Measurements from ENCODE around the gene CTBP2. TPM values are rescaled to one million over a fixed set of nuclear protein-coding genes. Genes with fewer than 3 reads are reported as not detected.
A peak's percentile ranks its signal among the peaks of the same experiment; 100 is the strongest.
"Not testable (repeated sequence)": the region's sequence is repeated elsewhere in the genome, so short reads cannot be mapped to it uniquely, and the experiment has no call there.

CTBP2 gene
- total RNA-seq, 2 experiments from 2014 or later, result 0.29 to 0.40 TPM

GRCh38 chr10:124994573-124995473, 165.5 kb downstream of the CTBP2 start:
- ChIA-PET CTCF (no interaction called here), POLR2A (no interaction called here)
- Mint-ChIP-seq H3K4me1 (ENCODE audit: low read depth) (no peaks in the 10 kb centered on the region), H3K4me3 (no peak overlapping the region), H3K27ac (no peak overlapping the region), H3K27me3 (ENCODE audit: low read depth) (no peaks in the 10 kb centered on the region), H3K36me3 (ENCODE audit: low read depth) (no peaks in the 10 kb centered on the region), H3K9me3 (ENCODE audit: insufficient read depth) (no peaks in the 10 kb centered on the region)
- DNase-seq (no peak), ATAC-seq (no peak)

- CTCF ChIA-PET, result interaction anchor here (1.5 to 2.2 kb wide), 3 partner anchors 12 to 22 kb away, joined by 3 to 14 read pairs (median 6); no protein-coding TSS in a partner anchor
- DNase-seq (no peak), ATAC-seq (no peak)
- no peaks in the 10 kb centered on the region for H3K9me3 Mint-ChIP-seq (ENCODE audit: insufficient read depth)
- no peaks in the 10 kb centered on the region for H3K4me1 Mint-ChIP-seq (ENCODE audit: low read depth)
- peak overlapping the region; percentile 15 for H3K27ac Mint-ChIP-seq
- no peaks in the 10 kb centered on the region for H3K27me3 Mint-ChIP-seq (ENCODE audit: low read depth)
- POLR2A ChIA-PET, result no interaction called here
- H3K36me3 Mint-ChIP-seq (ENCODE audit: low read depth), result peaks cover under 1% of the 10 kb centered on the region
- H3K4me3 Mint-ChIP-seq, result no peak overlapping the region
These were observed 166.5 kb downstream of the CTBP2 start for GRCh38 chr10:124993736-124994451.

GRCh38 chr10:124993345-124993708, 167.0 kb downstream of the CTBP2 start:
- no peaks in the 10 kb centered on the region for H3K4me1 Mint-ChIP-seq (ENCODE audit: low read depth)
- H3K9me3 Mint-ChIP-seq (ENCODE audit: insufficient read depth), result no peaks in the 10 kb centered on the region
- ATAC-seq, result no peak
- no peak for DNase-seq
- H3K4me3 Mint-ChIP-seq, result no peak overlapping the region
- no peaks in the 10 kb centered on the region for H3K27me3 Mint-ChIP-seq (ENCODE audit: low read depth)
- H3K27ac Mint-ChIP-seq, result no peak overlapping the region
- peaks cover 2% of the 10 kb centered on the region for H3K36me3 Mint-ChIP-seq (ENCODE audit: low read depth)
- CTCF ChIA-PET, result interaction anchor here (1.1 to 2.2 kb wide), 12 partner anchors 10 to 590 kb away, joined by 3 to 14 read pairs (median 4); no protein-coding TSS in a partner anchor
- POLR2A ChIA-PET, result no interaction called here

- H3K27me3 Mint-ChIP-seq (ENCODE audit: low read depth), result no peaks in the 10 kb centered on the region
- DNase-seq, result peak; percentile 49
- H3K4me3 Mint-ChIP-seq, result no peak overlapping the region
- ChIA-PET CTCF (interaction anchor here (0.7 to 2.2 kb wide), 17 partner anchors 9 to 589 kb away, joined by 3 to 14 read pairs (median 3); no protein-coding TSS in a partner anchor), POLR2A (no interaction called here)
- no peaks in the 10 kb centered on the region for H3K4me1 Mint-ChIP-seq (ENCODE audit: low read depth)
- peaks cover 2% of the 10 kb centered on the region for H3K36me3 Mint-ChIP-seq (ENCODE audit: low read depth)
- ATAC-seq, result peak; percentile 50
- no peak overlapping the region for H3K27ac Mint-ChIP-seq
- H3K9me3 Mint-ChIP-seq (ENCODE audit: insufficient read depth), result no peaks in the 10 kb centered on the region
These were observed 167.7 kb downstream of the CTBP2 start for GRCh38 chr10:124992462-124993344.

- ChIA-PET POLR2A (no interaction called here), CTCF (interaction anchor here (0.8 to 2.2 kb wide), 14 partner anchors 8 to 352 kb away, joined by 3 to 14 read pairs (median 4); no protein-coding TSS in a partner anchor)
- H3K36me3 Mint-ChIP-seq (ENCODE audit: low read depth), result peaks cover 5% of the 10 kb centered on the region
- H3K9me3 Mint-ChIP-seq (ENCODE audit: insufficient read depth), result no peaks in the 10 kb centered on the region
- no peak overlapping the region for H3K27ac Mint-ChIP-seq
- no peak for ATAC-seq
- H3K4me3 Mint-ChIP-seq, result no peak overlapping the region
- H3K27me3 Mint-ChIP-seq (ENCODE audit: low read depth), result no peaks in the 10 kb centered on the region
- H3K4me1 Mint-ChIP-seq (ENCODE audit: low read depth), result no peaks in the 10 kb centered on the region
- no peak for DNase-seq
These were observed 168.5 kb downstream of the CTBP2 start for GRCh38 chr10:124991835-124992234.

- H3K27me3 Mint-ChIP-seq (ENCODE audit: low read depth), result no peaks in the 10 kb centered on the region
- H3K27ac Mint-ChIP-seq, result no peak overlapping the region
- ATAC-seq, result no peak
- H3K4me3 Mint-ChIP-seq, result no peak overlapping the region
- no peaks in the 10 kb centered on the region for H3K4me1 Mint-ChIP-seq (ENCODE audit: low read depth)
- CTCF ChIA-PET, result interaction anchor here (1.0 to 2.0 kb wide), 5 partner anchors 9 to 70 kb away, joined by 3 to 4 read pairs (median 4); no protein-coding TSS in a partner anchor
- POLR2A ChIA-PET, result no interaction called here
- no peaks in the 10 kb centered on the region for H3K9me3 Mint-ChIP-seq (ENCODE audit: insufficient read depth)
- no peak for DNase-seq
- peaks cover 8% of the 10 kb centered on the region for H3K36me3 Mint-ChIP-seq (ENCODE audit: low read depth)
These were observed 169.4 kb downstream of the CTBP2 start for GRCh38 chr10:124990671-124991625.

GRCh38 chr10:124989526-124989925, 170.8 kb downstream of the CTBP2 start:
- ChIA-PET POLR2A (no interaction called here), CTCF (no interaction called here)
- H3K27ac Mint-ChIP-seq, result no peak overlapping the region
- H3K9me3 Mint-ChIP-seq (ENCODE audit: insufficient read depth), result no peaks in the 10 kb centered on the region
- no peaks in the 10 kb centered on the region for H3K27me3 Mint-ChIP-seq (ENCODE audit: low read depth)
- no peaks in the 10 kb centered on the region for H3K4me1 Mint-ChIP-seq (ENCODE audit: low read depth)
- DNase-seq (peak; percentile 5), ATAC-seq (no peak)
- peaks cover 14% of the 10 kb centered on the region for H3K36me3 Mint-ChIP-seq (ENCODE audit: low read depth)
- no peak overlapping the region for H3K4me3 Mint-ChIP-seq

- H3K4me1 Mint-ChIP-seq (ENCODE audit: low read depth); H3K27ac Mint-ChIP-seq: not testable (repeated sequence)
These were observed 171.6 kb downstream of the CTBP2 start for GRCh38 chr10:124988753-124989152.

GRCh38 chr10:124987788-124988187, 172.6 kb downstream of the CTBP2 start:
- Mint-ChIP-seq H3K9me3 (ENCODE audit: insufficient read depth) (no peaks in the 10 kb centered on the region), H3K27me3 (ENCODE audit: low read depth) (no peaks in the 10 kb centered on the region), H3K36me3 (ENCODE audit: low read depth) (peaks cover 29% of the 10 kb centered on the region), H3K4me1 (ENCODE audit: low read depth) (peaks cover 13% of the 10 kb centered on the region), H3K4me3 (no peak overlapping the region), H3K27ac (no peak overlapping the region)
- ChIA-PET CTCF (no interaction called here), POLR2A (no interaction called here)
- ATAC-seq (no peak), DNase-seq (no peak)

More at GRCh38 chr10:124988753-124989152, 171.6 kb downstream of the CTBP2 start:
- peaks cover 19% of the 10 kb centered on the region for H3K36me3 Mint-ChIP-seq (ENCODE audit: low read depth)
- DNase-seq; CTCF ChIA-PET; ATAC-seq; POLR2A ChIA-PET; H3K9me3 Mint-ChIP-seq (ENCODE audit: insufficient read depth); H3K27me3 Mint-ChIP-seq (ENCODE audit: low read depth); H3K4me3 Mint-ChIP-seq: not testable (repeated sequence)

GRCh38 chr10:124985162-124985561, 175.2 kb downstream of the CTBP2 start:
- DNase-seq (no peak), ATAC-seq (no peak)
- Mint-ChIP-seq H3K36me3 (ENCODE audit: low read depth) (peaks cover 42% of the 10 kb centered on the region), H3K27ac (no peak overlapping the region), H3K27me3 (ENCODE audit: low read depth) (no peaks in the 10 kb centered on the region), H3K9me3 (ENCODE audit: insufficient read depth) (no peaks in the 10 kb centered on the region), H3K4me1 (ENCODE audit: low read depth) (peaks cover 14% of the 10 kb centered on the region), H3K4me3 (no peak overlapping the region)
- ChIA-PET POLR2A (no interaction called here), CTCF (no interaction called here)
